Measurements from ENCODE around the gene TBX10.
A peak's percentile ranks its signal among the peaks of the same experiment; 100 is the strongest.

- TF ChIP-seq CTCF (IDR thresholded peaks at IDR 0.05), result peak in 3 of 4 experiments; percentile 83 to 93 (median 91)
- TF ChIP-seq POLR2A (IDR thresholded peaks at IDR 0.05), result peak; percentile 34 to 49
Observed at GRCh38 chr11:67629386-67630227, 10.0 kb downstream of the TBX10 start, which contains the start of gene NUDT8.

All from gastroesophageal sphincter (tissue), 3 donors.